Adrenal gland (tissue), 5 donors: Measurements from ENCODE around the gene PRDM16.

Source experiments
- CTCF ChIP-seq, 6 experiments: fragments of 450-650 bp in 4 of 6; fragments of 200-600 bp in 2 of 6; sonication (generic) in 1 of 6; IDR thresholded peaks; 1 replicate in 5 of 6; 2 replicates in 1 of 6; pipeline versions ENCODE4 v1.5.1 to v1.8.0; 2016 to 2021; ENCODE audit warnings: antibody characterized with exemption in 6 of 6, mild to moderate bottlenecking in 2 of 6, moderate library complexity in 1 of 6
- POLR2A ChIP-seq, 2 donors: fragments of 450-650 bp; IDR thresholded peaks; one replicate each; pipeline ENCODE4 v1.6.1; 2017; ENCODE audit warnings: antibody characterized with exemption in 2 of 2, mild to moderate bottlenecking in 2 of 2, moderate library complexity in 1 of 2
- donor health status: DM: no; HTN: no; CAD: no.

GRCh38 chr1:3310718-3311400 is 241.9 kb downstream of the PRDM16 start:
- TF ChIP-seq CTCF (IDR thresholded peaks at IDR 0.05) (no peak), POLR2A (IDR thresholded peaks at IDR 0.05) (no peak)
